ENCODE results near the gene PHF3.
A peak's percentile ranks its signal among the peaks of the same experiment; 100 is the strongest.

Gene PHF3

DNA sequence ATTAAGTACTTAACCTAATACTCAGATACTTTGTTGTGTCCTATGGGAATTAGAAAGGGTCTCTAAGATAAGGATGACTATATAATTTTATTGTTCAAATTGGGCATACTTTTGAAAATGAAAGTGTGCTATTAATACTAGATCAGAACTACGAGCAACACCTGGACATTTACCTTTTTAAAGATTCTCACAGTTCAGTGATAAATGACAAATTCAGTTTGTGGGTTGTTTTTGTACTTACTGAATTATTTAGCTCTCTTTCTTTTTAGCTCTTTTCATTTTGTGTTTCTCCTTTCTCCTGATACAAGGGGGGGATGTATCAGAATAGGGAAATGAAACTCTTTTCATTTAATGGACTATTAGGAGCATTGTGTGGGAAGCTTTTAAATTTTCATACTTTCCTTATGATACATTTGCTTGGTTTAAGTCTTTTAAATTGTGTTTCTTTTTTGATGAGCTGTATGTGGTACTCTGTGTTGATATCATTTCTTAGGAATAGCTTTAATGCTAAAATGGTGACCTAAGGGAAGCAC is 47.5 kb downstream of the PHF3 start:
- TF ChIP-seq, protein P1, sequence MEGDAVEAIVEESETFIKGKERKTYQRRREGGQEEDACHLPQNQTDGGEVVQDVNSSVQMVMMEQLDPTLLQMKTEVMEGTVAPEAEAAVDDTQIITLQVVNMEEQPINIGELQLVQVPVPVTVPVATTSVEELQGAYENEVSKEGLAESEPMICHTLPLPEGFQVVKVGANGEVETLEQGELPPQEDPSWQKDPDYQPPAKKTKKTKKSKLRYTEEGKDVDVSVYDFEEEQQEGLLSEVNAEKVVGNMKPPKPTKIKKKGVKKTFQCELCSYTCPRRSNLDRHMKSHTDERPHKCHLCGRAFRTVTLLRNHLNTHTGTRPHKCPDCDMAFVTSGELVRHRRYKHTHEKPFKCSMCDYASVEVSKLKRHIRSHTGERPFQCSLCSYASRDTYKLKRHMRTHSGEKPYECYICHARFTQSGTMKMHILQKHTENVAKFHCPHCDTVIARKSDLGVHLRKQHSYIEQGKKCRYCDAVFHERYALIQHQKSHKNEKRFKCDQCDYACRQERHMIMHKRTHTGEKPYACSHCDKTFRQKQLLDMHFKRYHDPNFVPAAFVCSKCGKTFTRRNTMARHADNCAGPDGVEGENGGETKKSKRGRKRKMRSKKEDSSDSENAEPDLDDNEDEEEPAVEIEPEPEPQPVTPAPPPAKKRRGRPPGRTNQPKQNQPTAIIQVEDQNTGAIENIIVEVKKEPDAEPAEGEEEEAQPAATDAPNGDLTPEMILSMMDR (IDR thresholded peaks at IDR 0.05; ENCODE audit: borderline replicate concordance, control extremely low read depth, extremely low read depth, insufficient read depth, missing control alignments), result no peak
- DNase-seq (ENCODE audit: low spot score), result no peak
- in situ Hi-C loops (cut with MboI; ENCODE audit: low sequenced_read_pairs, unreplicated experiment), result no loop called here

DNA sequence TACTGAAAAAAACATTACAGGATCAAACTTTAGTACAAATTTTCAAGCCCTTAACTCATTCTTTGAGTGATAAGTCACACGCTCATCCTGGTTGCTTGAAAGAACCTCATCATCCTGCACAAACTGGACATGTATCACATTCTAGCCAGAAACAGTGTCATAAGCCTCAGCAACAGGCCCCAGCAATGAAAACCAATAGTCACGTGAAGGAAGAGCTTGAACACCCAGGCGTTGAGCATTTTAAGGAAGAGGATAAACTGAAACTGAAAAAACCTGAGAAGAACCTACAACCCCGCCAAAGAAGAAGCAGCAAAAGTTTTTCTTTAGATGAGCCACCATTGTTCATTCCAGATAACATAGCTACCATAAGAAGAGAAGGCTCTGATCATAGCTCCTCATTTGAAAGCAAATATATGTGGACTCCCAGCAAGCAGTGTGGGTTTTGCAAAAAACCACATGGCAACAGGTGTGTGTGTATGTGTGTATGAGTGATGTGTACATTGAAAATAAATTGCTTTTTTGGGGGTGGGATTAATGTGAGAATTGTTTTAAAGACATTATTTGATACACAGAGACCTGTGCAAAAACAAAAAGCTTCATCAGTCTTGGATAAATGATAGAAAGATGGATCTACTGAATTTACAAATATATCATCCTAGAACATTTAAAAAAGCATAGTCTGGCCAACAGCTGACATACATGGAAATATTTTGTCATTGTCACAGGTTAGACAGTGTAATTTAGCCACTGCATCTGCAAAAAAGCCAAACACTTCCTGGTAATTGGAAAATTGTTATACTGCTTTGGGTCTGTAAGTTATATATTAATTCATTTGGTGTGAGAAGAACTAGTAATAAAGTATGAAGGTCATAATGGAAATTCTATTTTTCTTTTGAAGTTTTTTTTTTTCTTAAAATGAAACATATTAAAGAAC is 50.1 kb downstream of the PHF3 start:
- in situ Hi-C loops (cut with MboI; ENCODE audit: low sequenced_read_pairs, unreplicated experiment), result no loop called here
- TF ChIP-seq, protein P1 (IDR thresholded peaks at IDR 0.05; ENCODE audit: borderline replicate concordance, control extremely low read depth, extremely low read depth, insufficient read depth, missing control alignments), result no peak

DNA sequence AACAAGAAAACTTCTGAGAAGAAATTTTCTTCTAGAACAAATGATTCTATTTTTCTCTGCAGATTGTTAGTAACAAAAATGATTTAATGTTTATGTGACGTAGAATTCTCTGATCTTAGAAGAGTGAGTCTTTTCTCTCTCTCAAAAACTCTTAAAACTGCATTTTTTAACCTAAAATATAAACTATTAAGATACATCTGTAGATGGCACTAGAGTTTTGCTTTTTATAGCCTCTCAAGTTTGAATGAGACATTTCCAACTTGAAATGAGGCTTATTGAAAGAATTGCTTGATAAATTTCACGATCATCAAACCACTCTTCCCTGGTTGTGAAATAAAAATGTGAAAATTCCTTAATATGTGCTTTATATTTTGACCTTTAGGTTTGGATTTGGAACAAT is 53.8 kb downstream of the PHF3 start:
- in situ Hi-C loops (cut with MboI; ENCODE audit: low sequenced_read_pairs, unreplicated experiment), result no loop called here
- DNase-seq (ENCODE audit: low spot score), result no peak
- TF ChIP-seq, protein P1 (IDR thresholded peaks at IDR 0.05; ENCODE audit: borderline replicate concordance, control extremely low read depth, extremely low read depth, insufficient read depth, missing control alignments), result no peak

More for the DNA sequence above, 50.1 kb downstream of the PHF3 start:
- DNase-seq (ENCODE audit: low spot score), result peak; percentile 40

DNA sequence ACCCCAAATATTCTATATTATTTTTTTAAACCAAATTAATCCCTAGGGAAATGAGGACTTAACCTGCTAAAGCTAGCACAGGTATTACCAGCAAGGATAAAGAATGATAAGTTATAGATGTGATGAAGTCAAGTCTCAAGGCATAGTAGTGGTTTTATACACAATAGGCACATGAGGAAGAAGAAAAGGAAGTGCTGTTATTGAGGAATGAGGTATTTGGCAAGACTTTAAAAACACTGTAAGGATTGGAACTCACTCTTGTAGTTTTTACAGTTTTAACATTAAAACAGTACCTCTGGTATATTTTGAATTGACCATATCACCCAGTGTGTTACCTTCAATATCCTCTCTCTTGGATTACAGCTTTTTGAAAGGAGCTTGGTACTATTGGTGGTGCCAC is 54.6 kb downstream of the PHF3 start:
- in situ Hi-C loops (cut with MboI; ENCODE audit: low sequenced_read_pairs, unreplicated experiment), result no loop called here
- TF ChIP-seq, protein P1 (IDR thresholded peaks at IDR 0.05; ENCODE audit: borderline replicate concordance, control extremely low read depth, extremely low read depth, insufficient read depth, missing control alignments), result no peak
- no peak for DNase-seq (ENCODE audit: low spot score)

DNA sequence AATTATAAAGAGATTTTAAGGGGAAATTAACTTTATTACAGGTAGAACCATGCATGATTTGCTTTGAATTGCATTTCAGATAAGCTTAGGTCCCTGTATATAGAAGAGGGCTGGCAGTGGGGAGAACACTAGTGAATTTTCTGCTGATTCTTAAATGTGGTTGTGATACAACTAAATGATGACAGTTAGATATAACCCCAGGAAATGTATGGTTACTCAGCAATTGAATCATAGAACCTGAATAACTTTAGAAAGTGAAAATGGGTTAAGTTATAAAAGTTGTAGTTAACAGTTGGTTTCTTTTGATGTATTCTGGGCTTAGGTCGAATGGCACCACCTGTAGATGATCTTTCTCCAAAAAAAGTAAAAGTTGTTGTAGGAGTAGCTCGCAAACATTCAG is 70.1 kb downstream of the PHF3 start:
- in situ Hi-C loops (cut with MboI; ENCODE audit: low sequenced_read_pairs, unreplicated experiment), result no loop called here
- TF ChIP-seq, protein P1 (IDR thresholded peaks at IDR 0.05; ENCODE audit: borderline replicate concordance, control extremely low read depth, extremely low read depth, insufficient read depth, missing control alignments), result no peak
- DNase-seq (ENCODE audit: low spot score), result no peak

DNA sequence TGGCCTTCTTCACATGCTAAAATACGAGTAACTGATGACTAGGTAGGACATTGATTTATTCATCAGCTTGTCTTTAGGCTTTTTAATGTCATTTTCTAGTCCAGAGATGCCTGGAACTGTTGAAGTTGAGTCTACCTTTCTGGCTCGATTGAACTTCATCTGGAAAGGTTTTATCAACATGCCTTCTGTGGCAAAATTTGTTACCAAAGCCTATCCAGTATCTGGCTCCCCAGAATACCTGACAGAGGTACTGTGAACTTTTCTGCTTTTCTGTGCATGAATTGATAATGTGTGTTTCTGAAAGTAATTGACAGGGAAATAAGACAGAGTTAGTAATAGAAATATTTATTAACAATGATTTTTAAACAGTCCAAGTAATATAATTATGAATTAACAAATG is 71.0 kb downstream of the PHF3 start:
- DNase-seq (ENCODE audit: low spot score), result no peak
- in situ Hi-C loops (cut with MboI; ENCODE audit: low sequenced_read_pairs, unreplicated experiment), result no loop called here
- TF ChIP-seq, protein P1 (IDR thresholded peaks at IDR 0.05; ENCODE audit: borderline replicate concordance, control extremely low read depth, extremely low read depth, insufficient read depth, missing control alignments), result no peak

Data from GM13976 (cell line).